GM19372 (cell line): ENCODE results near the gene ZC3H11A.
A peak's percentile ranks its signal among the peaks of the same experiment; 100 is the strongest.
"Not testable (repeated sequence)": the region's sequence is repeated elsewhere in the genome, so short reads cannot be mapped to it uniquely, and the experiment has no call there.

ENCODE experiments used
- ATAC-seq: cut with Tn5 transposase; IDR thresholded peaks from one replicate; pipeline ENCODE4 v1.9.1; 2021; ENCODE audit warnings: mild to moderate bottlenecking, low read depth, moderate library complexity; ENCODE audit not compliant: unreplicated experiment

Gene ZC3H11A

GRCh38 chr1:203778789-203779188 lies 16.6 kb upstream of the ZC3H11A start:
- no peak for ATAC-seq

GRCh38 chr1:203781962-203782361 lies 13.5 kb upstream of the ZC3H11A start:
- ATAC-seq, result no peak

GRCh38 chr1:203789966-203790365 lies 5.5 kb upstream of the ZC3H11A start:
- no peak for ATAC-seq

DNA sequence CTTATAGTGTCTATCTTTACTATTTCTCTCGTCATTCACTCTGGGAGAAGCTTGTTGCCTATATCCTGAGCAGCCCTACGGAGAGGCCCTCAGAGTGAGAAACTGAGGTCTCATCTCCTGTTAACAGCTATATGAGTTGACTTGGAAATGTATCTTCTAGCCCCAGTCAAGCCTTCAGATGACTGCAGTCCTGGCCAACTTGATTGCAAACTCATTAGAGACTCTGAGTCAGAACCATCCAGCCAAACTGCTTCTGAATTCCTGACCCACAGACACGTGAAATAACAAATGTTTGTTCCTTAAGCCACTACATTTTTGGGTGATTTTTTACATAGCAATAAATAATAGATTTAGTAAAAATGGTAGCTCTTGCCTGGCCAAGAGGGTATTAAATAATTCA lies 3.9 kb upstream of the ZC3H11A start:
- ATAC-seq, result no peak

- no peak for ATAC-seq
Measured at GRCh38 chr1:203792486-203792885, 2.9 kb upstream of the ZC3H11A start.

- not testable (repeated sequence) for ATAC-seq
Measured at GRCh38 chr1:203793561-203793960, 1.9 kb upstream of the ZC3H11A start.

GRCh38 chr1:203794764-203795440 lies 521 bp upstream of the ZC3H11A start:
- no peak for ATAC-seq

DNA sequence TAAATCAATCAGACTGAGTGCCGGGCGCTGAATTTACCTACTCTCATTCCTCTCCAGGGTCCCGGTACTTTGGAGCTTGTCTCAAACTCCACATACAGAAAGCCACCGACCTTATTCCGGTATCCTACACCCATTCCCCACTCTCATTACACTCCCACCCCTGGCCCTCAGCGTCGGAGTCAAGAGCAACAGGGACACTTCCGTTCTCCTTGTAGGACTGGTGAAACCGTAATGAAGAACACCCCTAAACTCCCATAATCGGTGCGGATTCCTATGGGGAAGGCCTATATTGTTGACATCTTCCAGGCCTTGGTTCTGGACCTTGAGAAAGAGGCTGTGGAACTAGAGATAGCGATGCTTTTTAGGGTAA lies 798 bp downstream of the ZC3H11A start:
- ATAC-seq, result peak; percentile 19

DNA sequence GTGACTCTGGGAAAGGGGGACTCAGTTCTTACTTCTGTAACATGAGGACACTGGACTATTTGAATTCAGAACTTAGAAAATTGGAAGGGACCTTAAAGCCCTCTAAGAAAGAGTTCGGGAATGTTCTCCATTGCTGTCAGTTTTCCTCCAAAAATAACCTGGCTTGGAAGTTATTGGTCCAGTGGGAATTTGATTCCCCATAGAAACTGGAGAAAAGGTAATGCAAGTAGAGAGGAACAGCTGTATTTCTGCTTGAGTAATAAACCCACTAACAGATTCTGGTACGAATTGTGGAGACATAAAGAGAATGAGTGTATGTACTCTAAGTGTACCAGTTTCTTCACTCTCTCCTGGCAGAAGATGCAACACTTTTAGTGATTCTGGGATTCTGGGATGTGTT lies 1.8 kb downstream of the ZC3H11A start:
- ATAC-seq, result no peak

GRCh38 chr1:203797948-203798655 lies 2.7 kb downstream of the ZC3H11A start:
- no peak for ATAC-seq

- ATAC-seq, result no peak
Measured at GRCh38 chr1:203799157-203799556, 3.7 kb downstream of the ZC3H11A start.

- no peak for ATAC-seq
Measured at GRCh38 chr1:203799971-203800370, 4.5 kb downstream of the ZC3H11A start.

GRCh38 chr1:203805689-203806088 lies 10.3 kb downstream of the ZC3H11A start:
- ATAC-seq, result no peak

- ATAC-seq, result no peak
Measured at GRCh38 chr1:203807196-203807595, 11.8 kb downstream of the ZC3H11A start.

DNA sequence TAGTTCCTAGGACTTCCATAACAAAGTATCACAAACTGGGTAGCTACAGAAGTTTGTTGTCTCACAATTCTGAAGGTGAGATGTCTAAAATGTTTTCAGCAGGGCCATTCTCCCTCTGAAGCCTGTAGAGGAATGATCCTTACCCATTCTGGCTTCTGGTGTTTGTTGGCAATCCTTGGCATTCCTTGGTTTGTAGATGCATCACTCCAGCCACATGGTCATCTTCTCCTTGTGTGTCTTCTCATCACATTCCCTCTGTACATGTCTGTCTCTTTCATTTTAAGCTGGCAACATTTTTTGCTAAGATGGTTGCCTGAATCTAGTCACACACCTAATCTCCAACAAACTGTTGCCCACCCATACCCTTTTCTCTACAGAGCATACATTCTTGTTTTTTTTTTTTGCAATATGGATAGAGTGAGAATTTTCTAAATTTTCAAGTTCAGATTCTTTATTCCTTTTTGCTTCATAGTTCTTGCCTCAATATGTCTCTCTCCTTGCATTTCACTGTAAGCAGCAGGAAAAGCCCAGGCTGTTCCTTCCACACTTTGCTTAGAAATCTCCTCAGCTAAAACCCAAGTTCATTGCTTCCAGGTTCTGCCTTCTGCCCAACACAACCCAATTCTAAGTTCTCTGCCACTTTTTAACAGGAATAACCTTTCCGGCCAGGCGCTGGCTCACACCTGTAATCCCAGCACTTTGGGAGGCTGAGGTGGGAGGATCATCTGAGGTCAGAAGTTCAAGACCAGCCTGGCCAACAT lies 18.3 kb downstream of the ZC3H11A start:
- ATAC-seq, result no peak

GRCh38 chr1:203818399-203818798 lies 23.0 kb downstream of the ZC3H11A start:
- ATAC-seq, result no peak

GRCh38 chr1:203823306-203823705 lies 27.9 kb downstream of the ZC3H11A start:
- ATAC-seq, result no peak

DNA sequence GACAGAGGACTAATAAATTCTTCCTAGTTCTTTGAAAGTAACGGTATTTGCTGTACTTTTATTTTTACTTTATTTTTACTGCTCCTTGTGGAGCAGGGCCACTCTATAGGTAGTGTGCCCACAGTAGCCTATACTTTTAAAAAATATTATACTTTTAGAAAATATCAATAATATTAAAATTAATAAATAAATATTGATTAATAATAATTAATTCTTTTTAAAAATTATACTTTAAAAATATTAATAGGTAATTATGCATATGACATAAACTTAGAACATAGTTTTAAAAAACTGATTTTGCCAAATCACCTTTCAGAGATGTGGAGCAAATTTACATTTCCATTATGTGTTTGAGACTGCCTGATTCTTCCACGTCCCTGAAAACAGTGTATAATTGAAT lies 30.8 kb downstream of the ZC3H11A start:
- ATAC-seq, result no peak

DNA sequence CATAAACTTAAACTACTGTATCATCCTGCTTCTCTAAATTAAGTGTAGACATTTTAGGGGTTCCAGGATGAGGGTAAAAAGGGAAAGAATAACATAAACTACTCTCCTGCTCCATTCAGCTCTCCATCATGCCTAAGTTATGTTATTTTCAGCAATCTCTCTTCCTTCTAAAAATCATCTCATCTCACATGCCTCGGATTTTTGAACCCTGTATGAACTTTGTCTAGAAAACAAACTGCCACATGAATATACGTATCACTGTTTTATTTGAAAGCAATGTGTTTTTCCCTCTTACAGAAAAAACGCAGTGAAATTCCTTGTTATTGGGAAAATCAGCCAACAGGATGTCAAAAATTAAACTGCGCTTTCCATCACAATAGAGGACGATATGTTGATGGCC lies 32.6 kb downstream of the ZC3H11A start:
- ATAC-seq, result no peak

DNA sequence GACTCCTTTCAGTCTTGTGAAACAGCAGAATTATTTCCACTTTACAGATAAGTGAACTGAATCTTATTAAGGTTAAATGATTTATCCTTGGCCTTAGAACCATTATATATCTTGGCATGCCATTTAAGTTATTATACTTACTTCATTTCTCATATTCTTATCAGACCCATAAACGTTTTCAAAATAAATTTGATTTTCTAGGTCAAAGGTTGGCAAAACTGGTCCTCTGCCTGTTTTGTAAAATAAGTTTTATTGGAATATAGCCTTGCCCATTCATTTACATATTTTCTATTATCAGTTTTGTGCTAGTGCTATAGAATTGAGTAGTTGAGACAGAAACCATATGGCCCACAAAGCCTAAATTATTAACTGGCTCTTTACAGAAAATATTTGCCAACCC lies 33.1 kb downstream of the ZC3H11A start:
- ATAC-seq, result no peak

- not testable (repeated sequence) for ATAC-seq
Measured at GRCh38 chr1:203829247-203829646, 33.8 kb downstream of the ZC3H11A start.

GRCh38 chr1:203835476-203835875 lies 40.1 kb downstream of the ZC3H11A start:
- ATAC-seq, result no peak
